Cardiac muscle cell (in vitro differentiated cells and primary cell): ENCODE data around the gene DYNLT3. TPM values are rescaled to one million over a fixed set of nuclear protein-coding genes. Genes with fewer than 3 reads are reported as not detected.

ENCODE experiments used
- DNase-seq, 2 donors: peaks; one replicate each; pipeline versions ENCODE4 v3.0.0 to v3.0.0-alpha.2; 2010 to 2017; ENCODE audit warnings: low read depth in 1 of 2, low spot score in 1 of 2
- H3K27ac ChIP-seq: fragments of 200-600 bp; sonication (generic); 2 replicates; pipeline ENCODE4 v1.5.1; 2016
- H3K27me3 ChIP-seq: fragments of 200-600 bp; sonication (generic); 2 replicates; pipeline ENCODE4 v1.6.0; 2016; ENCODE audit warnings: control low read depth
- H3K36me3 ChIP-seq: fragments of 200-600 bp; sonication (generic); 2 replicates; pipeline ENCODE4 v1.5.1; 2016; ENCODE audit warnings: control low read depth
- H3K4me1 ChIP-seq: fragments of 200-600 bp; sonication (generic); 2 replicates; pipeline ENCODE4 v1.8.1; 2017; ENCODE audit warnings: low read depth, mild to moderate bottlenecking, mixed run types
- H3K4me3 ChIP-seq: fragments of 200-600 bp; sonication (generic); 2 replicates; pipeline ENCODE4 v1.5.1; 2016; ENCODE audit warnings: mild to moderate bottlenecking
- H3K9me3 ChIP-seq: fragments of 200-600 bp; sonication (generic); 2 replicates; pipeline ENCODE4 v1.5.1; 2017; ENCODE audit warnings: low read depth, mild to moderate bottlenecking, control low read depth
- CTCF ChIP-seq: IDR thresholded peaks from 2 replicates; pipeline ENCODE4 v1.5.1; 2012; ENCODE audit warnings: low read depth, mild to moderate bottlenecking, low read length
- polyA plus RNA-seq: library from polyadenylated mRNA; unstranded; fragments of >200 nt; fragmentation: Nextera tagmentation; extraction: Ambion mirVana; gene quantifications from 2 replicates; pipeline ENCODE4 v1.2.1, GENCODE V29; 2016
- total RNA-seq: library from RNA; depleted of rRNA; stranded (reverse); fragments of >200 nt; gene quantifications from 2 replicates; pipeline ENCODE4 v1.2.3, GENCODE V29; 2016

Gene DYNLT3
- total and polyA plus RNA-seq, 2 experiments from 2014 or later, result 7.6 to 12.3 TPM

- no peaks in the 10 kb centered on the region for H3K36me3 ChIP-seq
- no peak overlapping the region for H3K27ac ChIP-seq
- H3K9me3 ChIP-seq, result no peaks in the 10 kb centered on the region
- no peaks in the 10 kb centered on the region for H3K4me1 ChIP-seq
- H3K4me3 ChIP-seq, result no peak overlapping the region
- H3K27me3 ChIP-seq, result no peaks in the 10 kb centered on the region
- DNase-seq, result peak; percentile 51 to 62
- peak; percentile 77 for TF ChIP-seq CTCF
Measured at GRCh38 chrX:37825215-37825842, 22.0 kb downstream of the DYNLT3 start.

GRCh38 chrX:37824491-37825214 is 22.7 kb downstream of the DYNLT3 start:
- Histone ChIP-seq H3K4me3 (no peak overlapping the region), H3K27ac (no peak overlapping the region), H3K4me1 (no peaks in the 10 kb centered on the region), H3K36me3 (no peaks in the 10 kb centered on the region), H3K27me3 (no peaks in the 10 kb centered on the region), H3K9me3 (no peaks in the 10 kb centered on the region)
- TF ChIP-seq CTCF, result no peak
- DNase-seq, result no peak

GRCh38 chrX:37820646-37821045 is 26.7 kb downstream of the DYNLT3 start:
- DNase-seq, result no peak
- Histone ChIP-seq H3K36me3 (no peaks in the 10 kb centered on the region), H3K9me3 (no peaks in the 10 kb centered on the region), H3K4me3 (no peak overlapping the region), H3K27ac (no peak overlapping the region), H3K4me1 (no peaks in the 10 kb centered on the region), H3K27me3 (no peaks in the 10 kb centered on the region)
- no peak for TF ChIP-seq CTCF

GRCh38 chrX:37818031-37818430 is 29.3 kb downstream of the DYNLT3 start:
- DNase-seq, result no peak
- Histone ChIP-seq H3K4me1 (no peaks in the 10 kb centered on the region), H3K4me3 (no peak overlapping the region), H3K36me3 (no peaks in the 10 kb centered on the region), H3K27me3 (no peaks in the 10 kb centered on the region), H3K9me3 (no peaks in the 10 kb centered on the region), H3K27ac (no peak overlapping the region)
- TF ChIP-seq CTCF, result no peak

- Histone ChIP-seq H3K9me3 (no peaks in the 10 kb centered on the region), H3K4me3 (no peak overlapping the region), H3K4me1 (no peaks in the 10 kb centered on the region), H3K27ac (no peak overlapping the region), H3K27me3 (no peaks in the 10 kb centered on the region), H3K36me3 (no peaks in the 10 kb centered on the region)
- no peak for TF ChIP-seq CTCF
- no peak for DNase-seq
Measured at GRCh38 chrX:37817579-37817978, 29.8 kb downstream of the DYNLT3 start.
